HuH-7 (cell line): ENCODE measurements around the gene VPS41.

Source experiments
- DNase-seq: peaks from one replicate; pipeline ENCODE4 v3.0.0; 2011; ENCODE audit warnings: low spot score

The VPS41 gene

DNA sequence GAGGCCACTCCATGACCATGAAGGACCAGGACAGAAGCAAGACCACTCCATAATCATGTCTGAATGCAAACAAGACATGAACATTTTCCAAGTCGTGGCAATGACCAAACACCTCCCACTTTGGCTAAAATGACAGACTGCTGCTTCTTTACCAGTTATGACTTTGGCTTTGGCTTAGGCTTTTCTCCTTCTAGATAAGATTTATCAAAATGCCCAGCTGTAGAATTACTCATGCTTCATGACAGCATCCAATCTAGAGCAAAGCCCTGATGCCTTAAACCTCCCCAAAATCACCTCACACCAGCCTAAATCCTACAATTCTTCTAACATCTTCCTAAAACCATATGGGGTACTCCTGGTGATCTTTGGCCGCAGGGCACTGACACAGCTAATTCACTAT, 102.1 kb downstream of the VPS41 start:
- no peak for DNase-seq

DNA sequence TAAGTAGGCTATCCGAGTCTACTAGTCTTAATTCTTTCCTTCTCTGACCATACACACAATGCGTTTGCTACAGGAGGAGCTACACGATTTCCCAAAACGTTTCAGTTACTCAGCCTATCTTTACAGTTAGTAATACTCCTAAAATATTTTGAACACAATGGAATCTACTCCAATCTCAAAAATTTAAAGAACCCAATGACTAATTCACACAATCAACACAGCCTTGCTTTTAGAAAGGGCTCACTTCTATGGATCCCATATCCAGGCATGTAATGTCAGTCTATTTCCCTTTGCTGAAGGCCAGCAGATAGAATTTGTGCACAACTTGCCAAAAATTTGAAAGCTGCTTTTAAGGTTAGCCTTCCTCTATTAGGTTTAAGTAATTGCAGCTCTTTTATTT, 107.2 kb downstream of the VPS41 start:
- no peak for DNase-seq

DNA sequence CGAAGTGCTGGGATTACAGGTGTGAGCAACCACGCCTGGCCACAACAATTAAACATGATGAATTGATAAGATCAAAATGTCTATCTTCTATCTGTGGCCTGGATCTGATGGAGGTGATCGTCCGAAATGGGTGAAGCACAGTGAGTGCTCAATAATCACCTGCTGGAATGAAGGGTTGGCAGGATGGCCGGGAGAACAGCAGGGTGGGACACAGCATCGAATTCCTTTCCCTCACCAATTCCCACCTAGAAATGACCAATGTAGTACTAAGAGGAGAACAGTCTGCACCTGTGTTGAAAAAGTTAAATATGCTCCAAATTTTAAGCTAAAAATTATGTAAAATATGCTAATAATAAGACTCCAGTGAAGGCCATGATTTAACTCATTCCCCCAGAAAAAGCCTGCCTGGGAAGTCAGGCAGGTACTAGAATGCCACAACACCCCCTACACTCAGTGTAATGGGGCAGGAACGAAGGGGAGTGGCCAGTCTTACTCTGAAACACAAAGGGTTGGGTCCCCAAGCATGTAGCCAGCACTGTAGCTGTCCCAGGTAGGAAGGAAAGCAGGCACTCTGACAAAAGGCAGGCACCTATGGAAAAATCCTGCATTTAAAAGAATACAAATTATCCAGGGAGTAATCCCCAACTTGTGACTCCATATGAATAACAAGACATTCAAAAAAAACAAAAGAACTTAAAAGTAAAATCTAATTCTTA, 110.3 kb downstream of the VPS41 start:
- DNase-seq, result no peak

- peak; percentile 15 for DNase-seq
Observed at GRCh38 chr7:38796626-38797501, 112.1 kb downstream of the VPS41 start.

- no peak for DNase-seq
Observed at GRCh38 chr7:38795593-38795992, 113.4 kb downstream of the VPS41 start.

DNA sequence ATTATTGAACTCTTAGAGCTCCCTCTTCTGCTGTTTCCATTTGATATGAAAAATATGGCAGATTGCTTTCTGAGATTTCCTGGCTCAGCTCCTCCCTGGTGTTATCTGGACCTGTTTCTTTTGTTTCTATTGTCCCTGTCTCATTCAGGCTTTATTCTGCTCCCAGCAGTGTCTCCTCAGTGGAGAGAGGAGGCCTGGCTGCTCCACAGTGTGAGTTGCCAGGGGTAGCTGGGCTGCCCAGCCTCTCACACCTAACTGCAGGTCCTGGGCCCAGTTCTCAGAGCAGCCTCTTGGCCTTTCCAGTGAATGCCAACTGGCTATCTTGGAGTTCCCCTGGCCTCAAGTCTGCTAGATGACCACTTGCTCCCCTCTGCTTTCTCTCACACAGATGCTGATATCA, 127.0 kb downstream of the VPS41 start:
- no peak for DNase-seq

- no peak for DNase-seq
Observed at GRCh38 chr7:38777609-38778008, 131.4 kb downstream of the VPS41 start.

DNA sequence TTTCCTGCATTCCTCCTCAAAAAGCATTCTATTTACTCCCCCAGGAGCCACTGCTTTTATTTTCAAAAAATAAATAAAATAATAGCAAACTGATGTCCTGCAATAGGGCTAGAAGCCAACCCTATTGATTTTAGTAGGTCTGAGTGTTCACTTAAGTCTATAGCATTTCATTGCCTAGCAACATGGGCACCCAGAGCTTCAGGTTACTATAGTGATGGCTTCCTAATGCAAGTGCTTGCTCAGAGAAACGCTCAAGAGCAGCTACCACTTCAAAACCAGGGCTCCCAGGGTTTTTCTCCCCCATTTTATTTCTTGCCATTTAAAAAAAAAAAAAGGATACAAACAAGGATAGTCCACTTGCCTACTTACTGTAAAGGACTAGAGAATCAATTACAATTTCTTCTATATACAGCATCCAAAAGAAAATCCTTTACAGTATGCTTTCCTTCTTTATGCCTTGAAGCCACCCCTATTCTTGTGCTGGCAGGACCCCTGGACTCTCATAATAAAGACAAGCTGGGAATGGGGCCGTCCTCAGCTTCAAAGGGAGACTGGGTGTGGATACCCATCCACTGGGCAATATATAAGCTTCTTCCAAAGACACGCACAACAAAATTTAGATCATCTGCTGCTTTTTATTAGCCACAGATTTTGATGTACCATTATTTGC, 133.3 kb downstream of the VPS41 start:
- DNase-seq, result no peak

DNA sequence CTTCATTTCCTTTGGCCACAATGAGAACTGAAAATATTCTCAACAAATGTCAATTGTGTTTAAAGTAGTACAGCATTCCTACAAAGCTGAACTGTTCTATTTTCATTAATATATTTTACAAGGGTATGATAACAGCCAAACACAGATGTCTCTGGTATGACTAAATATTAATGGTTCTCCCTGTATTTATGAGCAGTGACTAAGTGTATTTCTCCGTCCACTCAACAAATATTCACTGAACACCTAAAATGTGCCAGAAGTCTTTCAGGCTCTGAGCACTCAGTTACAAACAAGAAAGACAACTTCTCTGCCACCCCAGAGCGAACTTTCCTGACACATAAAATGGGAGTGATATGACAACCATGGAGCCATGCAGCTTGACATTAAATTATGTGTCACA, 135.6 kb downstream of the VPS41 start:
- no peak for DNase-seq

DNA sequence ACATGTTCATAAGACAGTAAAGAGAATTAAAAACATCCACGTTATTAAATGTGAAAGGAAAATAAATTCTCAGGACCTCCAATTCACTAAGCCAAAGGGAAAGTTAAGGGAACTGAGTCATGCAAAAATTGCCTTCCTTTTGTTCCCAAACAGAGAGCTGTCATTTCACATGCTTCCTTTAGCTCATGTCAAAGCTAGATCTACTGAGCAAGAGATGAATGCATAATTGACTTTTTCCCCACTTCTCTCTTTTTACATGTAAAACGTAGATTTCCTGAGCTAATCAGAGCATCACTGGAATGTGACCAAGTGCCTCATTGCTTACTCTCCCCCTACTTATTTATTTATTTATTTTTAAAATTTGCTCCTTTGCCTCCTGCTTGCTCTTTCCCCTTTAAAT, 148.8 kb downstream of the VPS41 start:
- no peak for DNase-seq

- DNase-seq, result no peak
Observed at GRCh38 chr7:38759028-38759427, 150.0 kb downstream of the VPS41 start.

DNA sequence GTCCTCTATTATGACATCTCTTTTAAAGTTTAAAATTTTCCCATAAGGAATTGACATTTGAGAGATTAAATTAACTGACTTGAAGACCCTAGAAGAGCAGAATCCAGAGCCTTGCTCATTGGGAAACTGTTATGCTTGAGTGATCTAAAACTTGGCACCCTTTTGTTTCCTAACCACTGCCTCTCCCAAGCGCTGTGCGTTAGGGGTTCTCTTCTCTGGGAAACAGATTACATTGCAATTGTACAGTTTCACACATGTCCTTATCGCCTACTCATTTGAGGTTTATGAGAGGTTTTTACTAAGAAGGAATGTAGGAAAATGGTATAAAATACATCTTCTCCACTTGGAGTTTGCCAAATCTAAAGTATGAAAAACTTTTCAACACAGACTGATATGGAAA, 151.1 kb downstream of the VPS41 start:
- no peak for DNase-seq

DNA sequence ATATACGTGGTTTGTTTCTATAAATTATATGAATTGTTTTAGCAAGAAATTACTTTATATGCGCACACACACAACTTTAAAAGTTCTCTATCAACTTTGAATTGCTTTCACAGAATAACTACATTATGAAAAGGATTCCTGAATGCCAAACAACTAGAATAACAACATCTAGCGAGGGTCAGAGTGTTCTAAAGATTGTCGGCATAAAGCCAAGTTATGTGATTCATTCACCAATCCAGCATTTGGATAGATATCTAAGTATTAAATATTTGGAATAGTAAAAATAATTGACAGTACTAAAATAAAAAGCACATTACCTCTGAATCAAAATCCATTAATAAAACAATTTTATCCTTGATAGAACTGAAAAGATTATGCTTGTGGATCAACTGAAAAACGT, 152.5 kb downstream of the VPS41 start:
- no peak for DNase-seq

DNA sequence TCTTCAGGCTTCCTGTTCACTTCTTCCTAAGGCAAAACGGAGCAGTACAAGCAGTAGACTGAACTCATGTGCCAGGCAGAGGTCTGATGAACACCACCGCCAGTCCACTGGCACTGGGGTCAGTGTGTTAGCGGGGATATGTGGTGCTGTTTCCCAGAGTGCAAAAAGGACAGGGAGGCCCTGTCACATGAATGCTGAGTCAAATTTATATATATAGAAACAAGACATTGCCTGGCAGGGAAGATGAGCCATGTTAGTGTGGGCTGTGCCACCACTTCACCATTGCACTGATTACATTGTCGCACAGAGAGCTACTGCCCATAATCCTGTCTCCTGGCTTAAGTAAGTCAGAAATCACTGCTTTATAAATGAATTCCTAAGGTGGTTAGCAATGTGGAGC, 155.6 kb downstream of the VPS41 start:
- DNase-seq, result no peak

- no peak for DNase-seq
Observed at GRCh38 chr7:38751416-38751815, 157.6 kb downstream of the VPS41 start.

GRCh38 chr7:38748056-38748610, 160.9 kb downstream of the VPS41 start:
- DNase-seq, result no peak

DNA sequence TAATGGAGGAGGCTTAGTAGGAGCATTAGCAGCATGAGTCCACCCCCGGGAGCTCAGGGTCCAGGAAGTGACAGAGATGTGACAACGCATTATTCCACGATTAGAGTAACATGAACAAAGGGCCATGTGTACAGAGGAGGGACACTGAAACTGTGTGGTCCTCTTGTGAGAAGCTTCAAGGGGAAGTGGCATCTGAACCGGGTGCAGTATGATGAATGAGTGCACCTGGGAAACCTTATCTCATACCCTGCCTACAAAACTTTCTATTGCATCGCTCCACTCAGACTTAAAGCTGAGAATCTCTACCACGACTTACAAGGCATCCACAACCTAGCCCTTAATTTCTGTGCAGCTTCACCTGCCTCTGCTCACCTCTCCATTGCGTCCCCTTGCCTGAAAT, 162.6 kb downstream of the VPS41 start:
- DNase-seq, result no peak

DNA sequence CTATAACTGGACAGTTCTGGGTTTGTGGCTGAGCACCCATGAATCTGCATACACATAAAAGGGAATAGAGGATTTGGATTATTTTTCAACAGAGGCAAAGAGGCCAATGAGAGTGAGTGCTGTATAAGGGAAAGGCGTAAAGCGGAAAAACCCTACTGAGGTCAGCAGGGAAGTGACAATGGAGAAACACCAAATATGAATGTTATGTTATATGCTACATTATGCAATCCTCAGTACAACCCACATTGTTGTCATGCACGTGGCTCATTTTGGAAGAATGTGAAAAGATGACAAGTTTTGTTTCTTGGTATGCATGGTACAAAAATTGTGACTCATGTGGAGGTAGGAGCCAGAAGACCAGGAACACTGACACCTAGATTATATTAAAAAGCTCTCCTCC, 164.2 kb downstream of the VPS41 start:
- DNase-seq, result no peak

- no peak for DNase-seq
Observed at GRCh38 chr7:38743899-38744298, 165.1 kb downstream of the VPS41 start.

- no peak for DNase-seq
Observed at GRCh38 chr7:38740041-38740440, 168.9 kb downstream of the VPS41 start.

DNA sequence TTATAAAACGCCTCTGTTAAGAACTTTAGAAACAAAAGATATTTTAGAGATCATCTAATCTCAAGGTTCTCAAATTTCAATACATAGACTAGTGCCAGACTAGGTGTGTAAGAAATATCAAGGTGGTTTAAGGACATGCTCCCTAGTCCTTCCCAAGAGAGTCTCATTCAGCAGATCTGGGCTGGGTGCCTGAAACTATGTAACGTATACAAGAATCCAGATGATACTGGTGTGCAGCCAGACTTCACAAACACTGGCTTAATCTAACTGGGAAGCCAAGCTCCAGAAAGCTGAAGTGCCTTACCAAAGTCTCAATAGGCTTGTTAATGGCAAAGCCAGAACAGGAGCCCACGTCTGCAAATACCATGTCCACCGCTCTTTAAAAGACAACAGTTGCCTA, 172.9 kb downstream of the VPS41 start:
- no peak for DNase-seq

- no peak for DNase-seq
Observed at GRCh38 chr7:38731215-38731614, 177.8 kb downstream of the VPS41 start.

DNA sequence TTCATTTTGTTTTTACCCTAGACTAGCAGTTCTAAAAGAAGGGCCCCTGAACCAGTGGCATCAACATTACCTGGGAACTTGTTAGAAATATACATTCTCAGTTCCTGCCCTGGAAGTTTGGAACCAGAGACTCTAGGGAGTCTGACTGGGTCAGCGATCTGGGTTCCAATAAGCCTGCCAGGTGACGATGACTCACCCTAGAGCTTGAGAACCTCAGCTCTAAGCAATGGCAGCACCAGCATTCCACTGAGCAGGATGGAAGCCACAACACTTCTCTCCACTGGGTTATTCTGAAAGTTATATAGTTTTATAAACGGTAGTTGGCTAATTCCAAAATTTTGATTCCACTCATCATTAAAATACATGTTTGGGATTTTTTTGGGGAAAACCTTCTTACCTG, 180.8 kb downstream of the VPS41 start:
- DNase-seq, result no peak
